ENCODE results near the gene RNU5B-1. TPM values are rescaled to one million over a fixed set of nuclear protein-coding genes. Genes with fewer than 3 reads are reported as not detected.

Gene RNU5B-1
- polyA plus RNA-seq, 10 donors: not detected

GRCh38 chr15:65287520-65287855, 17.0 kb upstream of the RNU5B-1 start:
- DNase-seq: no peak

- no peak for DNase-seq
Measured at GRCh38 chr15:65289261-65289854, 15.1 kb upstream of the RNU5B-1 start.

GRCh38 chr15:65290228-65290627, 14.2 kb upstream of the RNU5B-1 start:
- DNase-seq: no peak

- no peak for DNase-seq
Measured at GRCh38 chr15:65292938-65293518, 11.4 kb upstream of the RNU5B-1 start.

GRCh38 chr15:65298731-65299130, 5.7 kb upstream of the RNU5B-1 start:
- no peak for DNase-seq

GRCh38 chr15:65300924-65301441, 3.5 kb upstream of the RNU5B-1 start:
- no peak for DNase-seq

DNA sequence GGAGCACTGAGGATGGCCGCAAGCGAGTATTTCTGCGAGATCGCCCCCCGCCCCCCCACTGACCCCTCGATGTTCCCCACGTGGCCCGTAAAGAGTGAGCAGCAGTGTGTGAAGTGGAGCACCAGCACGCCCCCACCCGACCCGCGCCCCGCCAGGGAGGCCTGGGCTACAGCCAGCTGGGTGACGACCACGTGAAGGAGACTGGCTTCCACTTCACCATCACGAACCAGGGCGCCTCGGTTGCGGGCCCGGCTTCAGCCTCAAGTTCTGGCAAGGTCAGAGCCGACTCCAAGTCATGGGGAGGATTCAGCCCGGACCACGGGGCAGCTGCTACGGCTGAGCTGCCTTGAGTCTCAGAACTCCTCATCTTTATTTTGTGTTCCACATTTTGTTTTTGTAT, 2.4 kb upstream of the RNU5B-1 start:
- DNase-seq: no peak

DNA sequence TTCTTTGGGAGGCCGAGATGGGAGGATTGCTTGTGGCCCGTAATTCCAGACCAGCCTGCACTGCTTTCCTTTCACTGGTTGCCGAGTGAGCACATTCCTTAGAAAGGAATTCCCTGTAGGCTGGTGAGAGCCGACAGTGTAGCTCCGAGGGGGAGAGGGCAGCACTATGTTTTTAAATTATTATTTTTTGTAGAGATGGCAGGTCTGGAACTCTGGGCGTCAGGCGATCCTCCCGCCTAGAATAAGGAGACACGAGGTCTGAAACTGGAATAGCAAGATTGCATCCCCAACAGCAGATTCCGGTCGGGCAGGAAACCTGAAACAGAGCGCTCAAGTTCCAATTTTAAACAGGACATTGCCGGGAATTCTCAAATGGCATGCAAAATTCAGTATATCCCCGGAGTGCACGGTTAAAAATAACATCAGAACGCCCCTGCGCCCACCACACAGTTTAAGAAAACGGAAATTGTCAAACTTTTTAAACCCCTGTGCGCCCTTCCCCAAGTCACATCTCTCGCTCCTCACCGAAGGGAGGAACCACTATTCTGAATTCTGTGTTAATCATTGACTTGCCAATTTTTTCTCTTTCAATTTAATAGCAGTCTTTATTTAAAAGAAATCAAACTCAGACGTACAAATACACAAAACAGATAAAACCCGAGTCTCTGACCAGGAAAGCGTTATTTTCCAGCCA, 643 bp upstream of the RNU5B-1 start:
- DNase-seq: peak; percentile 62 to 90 (median 74)

DNA sequence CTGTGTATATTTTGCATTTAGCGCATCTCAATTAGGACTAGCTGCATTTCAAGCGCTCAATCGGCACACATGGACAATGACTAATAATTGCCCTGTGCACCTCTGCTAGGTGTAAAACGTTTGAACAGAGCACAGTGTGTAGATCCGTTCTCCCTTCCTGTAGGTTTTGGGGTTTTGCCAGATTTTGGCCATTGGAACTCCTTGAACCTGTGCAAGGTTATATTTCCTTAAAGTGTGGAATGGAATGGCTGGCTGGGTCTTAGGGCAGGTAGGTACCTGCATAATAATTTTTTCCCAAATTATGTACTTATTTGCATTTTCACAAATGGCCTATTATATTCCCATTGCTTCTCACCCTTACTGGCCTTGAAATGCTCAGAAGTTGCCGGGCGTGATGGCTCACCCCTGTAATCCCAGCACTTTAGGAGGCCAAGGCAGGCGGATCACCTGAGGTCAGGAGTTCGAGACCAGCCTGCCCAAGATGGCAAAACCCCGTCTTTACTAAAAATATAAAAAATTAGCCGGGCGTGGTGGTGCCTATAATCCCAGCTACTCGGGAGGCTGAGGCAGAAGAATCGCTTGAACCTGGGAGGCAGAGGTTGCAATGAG, 777 bp downstream of the RNU5B-1 start:
- no peak for DNase-seq

- no peak for DNase-seq
Measured at GRCh38 chr15:65305776-65306175, 1.3 kb downstream of the RNU5B-1 start.

GRCh38 chr15:65306551-65306950, 2.1 kb downstream of the RNU5B-1 start:
- no peak for DNase-seq

- DNase-seq: no peak
Measured at GRCh38 chr15:65307978-65308377, 3.5 kb downstream of the RNU5B-1 start.

- DNase-seq: no peak
Measured at GRCh38 chr15:65309882-65310418, 5.5 kb downstream of the RNU5B-1 start.

- DNase-seq: no peak
Measured at GRCh38 chr15:65310431-65311137, 6.1 kb downstream of the RNU5B-1 start.

DNA sequence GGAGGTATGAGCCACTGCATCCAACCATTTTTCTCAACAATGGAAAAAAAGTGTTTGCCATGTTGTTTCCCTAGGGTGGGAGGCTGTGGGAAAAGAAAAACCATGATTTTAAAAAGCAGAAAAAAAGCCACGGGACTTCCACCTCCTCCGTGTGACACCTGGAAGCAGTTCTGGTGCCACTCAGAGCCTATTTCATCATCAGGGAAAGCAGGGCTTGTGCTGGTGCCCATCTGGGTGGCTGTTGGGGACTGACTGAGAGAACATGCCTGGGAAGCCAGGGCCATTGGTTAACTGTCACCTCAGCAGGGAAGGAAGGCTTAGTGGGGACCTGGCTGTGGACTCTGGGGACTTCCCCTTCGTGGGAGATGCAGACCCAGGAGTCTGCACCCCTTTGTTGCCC, 7.3 kb downstream of the RNU5B-1 start:
- no peak for DNase-seq

DNA sequence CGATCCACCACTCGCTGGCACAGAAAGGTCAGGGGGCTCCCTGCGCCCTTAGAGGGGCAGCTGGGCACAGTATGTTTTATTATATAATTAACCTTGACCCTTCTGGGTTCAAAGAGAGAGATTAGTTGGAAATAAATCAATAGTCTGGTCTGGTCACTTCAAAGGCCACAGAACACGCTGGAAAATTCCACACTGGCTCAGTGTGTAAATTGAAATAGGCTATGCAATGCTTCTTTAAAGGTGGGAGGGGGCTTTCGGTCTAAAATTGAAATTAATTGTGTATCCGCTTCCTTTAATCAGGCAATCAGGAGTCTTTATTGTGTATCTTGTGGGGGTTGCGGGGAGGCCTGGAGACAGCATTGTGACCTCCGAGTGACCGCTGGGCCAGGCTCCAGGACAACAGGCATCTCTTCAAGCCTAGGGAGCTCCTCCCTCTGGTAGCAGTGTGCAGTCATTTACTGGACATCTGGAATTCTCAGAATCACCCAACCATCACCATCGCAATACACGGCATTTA, 8.0 kb downstream of the RNU5B-1 start:
- DNase-seq: peak in 2 of 3 donors; percentile 74 to 76

DNA sequence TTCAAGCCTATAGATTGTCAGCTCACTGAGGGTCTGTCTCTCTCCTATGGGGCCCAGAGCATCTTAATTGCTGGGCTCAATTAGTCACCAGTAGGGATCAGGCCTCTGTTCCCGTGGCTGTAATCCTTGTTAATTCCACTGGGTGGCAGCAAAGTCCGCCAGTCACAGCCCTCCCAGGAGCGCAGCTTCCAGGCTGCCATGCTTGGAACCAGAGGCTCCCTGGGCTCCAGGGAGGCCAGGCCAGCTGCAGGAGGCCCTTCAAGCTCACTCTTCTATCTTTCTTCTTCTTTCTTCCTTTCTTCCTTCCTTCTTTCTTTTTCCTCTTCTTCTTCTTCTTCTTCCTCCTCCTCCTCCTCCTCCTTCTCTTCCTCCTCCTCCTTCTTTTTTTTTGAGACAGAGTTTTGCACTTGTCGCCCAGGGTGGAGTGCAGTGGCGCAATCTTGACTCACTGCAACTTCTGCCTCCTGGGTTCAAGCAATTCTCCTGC, 14.4 kb downstream of the RNU5B-1 start:
- DNase-seq: peak; percentile 72 to 91 (median 80)

- peak; percentile 64 to 81 (median 66) for DNase-seq
Measured at GRCh38 chr15:65323071-65323511, 18.6 kb downstream of the RNU5B-1 start.

GRCh38 chr15:65326117-65326526, 21.6 kb downstream of the RNU5B-1 start:
- DNase-seq: peak in 2 of 3 donors; percentile 39 to 65

DNA sequence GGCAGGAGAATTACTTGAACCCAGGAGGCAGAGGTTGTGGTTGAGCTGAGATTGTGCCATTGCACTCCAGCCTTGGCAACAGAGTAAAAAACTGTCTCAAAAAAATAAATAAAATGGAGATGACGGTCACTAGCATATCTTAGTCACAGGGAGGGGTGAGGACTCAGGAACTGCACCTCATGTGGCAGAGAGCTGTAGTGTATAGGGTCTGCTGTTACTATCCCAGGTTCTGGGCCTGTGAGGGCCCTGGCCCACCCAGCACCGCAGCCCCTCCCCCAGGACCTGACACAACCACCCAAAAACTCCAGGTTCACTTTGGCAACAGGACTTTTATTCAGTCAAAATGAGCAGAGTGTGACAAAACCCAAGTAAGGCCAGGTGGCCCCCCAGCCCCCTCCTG, 22.3 kb downstream of the RNU5B-1 start:
- no peak for DNase-seq

- DNase-seq: no peak
Measured at GRCh38 chr15:65327651-65328393, 23.3 kb downstream of the RNU5B-1 start.

Measured in muscle of back (tissue), 11 donors.